Endodermal cell (in vitro differentiated cells): ENCODE measurements around the gene WDR54. TPM values are rescaled to one million over a fixed set of nuclear protein-coding genes. Genes with fewer than 3 reads are reported as not detected.

Source experiments
- DNase-seq: peaks from one replicate; pipeline ENCODE4 v3.0.0-alpha.2; 2017
- H3K27ac ChIP-seq: 2 replicates; pipeline ENCODE4 v1.5.1; 2013; ENCODE audit warnings: mild to moderate bottlenecking, low read depth, low read length, moderate library complexity
- H3K27me3 ChIP-seq: 2 replicates; pipeline ENCODE4 v1.6.1; 2013; ENCODE audit warnings: mild to moderate bottlenecking, low read length, moderate library complexity; ENCODE audit not compliant: insufficient read depth, control insufficient read depth, poor library complexity, severe bottlenecking
- H3K36me3 ChIP-seq: 2 replicates; pipeline ENCODE4 v1.7.0; 2013; ENCODE audit warnings: mild to moderate bottlenecking, low read length, moderate library complexity; ENCODE audit not compliant: control insufficient read depth, insufficient read depth
- H3K4me1 ChIP-seq: one replicate; pipeline ENCODE4 v1.7.0; 2013; ENCODE audit warnings: low read length; ENCODE audit not compliant: control insufficient read depth, insufficient read depth
- H3K4me3 ChIP-seq: 2 replicates; pipeline ENCODE4 v1.5.1; 2013; ENCODE audit warnings: mild to moderate bottlenecking, low read length, moderate library complexity
- H3K9ac ChIP-seq: 2 replicates; pipeline ENCODE4 v1.6.1; 2013; ENCODE audit warnings: mild to moderate bottlenecking, low read length, moderate library complexity; ENCODE audit not compliant: poor library complexity, severe bottlenecking; ENCODE audit errors: extremely low read depth
- H3K9me3 ChIP-seq: 2 replicates; pipeline ENCODE4 v1.6.1; 2013; ENCODE audit warnings: mild to moderate bottlenecking, low read length, moderate library complexity; ENCODE audit not compliant: control insufficient read depth
- H3K27ac Mint-ChIP-seq: 2 replicates; pipeline ENCODE4 v1.8.0; 2020; ENCODE audit warnings: mixed read lengths
- H3K27me3 Mint-ChIP-seq: 2 replicates; pipeline ENCODE4 v1.8.0; 2021; ENCODE audit warnings: mild to moderate bottlenecking, mixed read lengths; ENCODE audit not compliant: insufficient read depth
- H3K36me3 Mint-ChIP-seq: 2 replicates; pipeline ENCODE4 v1.8.0; 2020; ENCODE audit warnings: low read depth, mixed read lengths
- H3K4me1 Mint-ChIP-seq: 2 replicates; pipeline ENCODE4 v1.8.0; 2020; ENCODE audit warnings: mixed read lengths
- H3K4me3 Mint-ChIP-seq: 2 replicates; pipeline ENCODE4 v1.8.0; 2020; ENCODE audit warnings: mild to moderate bottlenecking, moderate library complexity, mixed read lengths
- H3K9me3 Mint-ChIP-seq: 2 replicates; pipeline ENCODE4 v1.8.0; 2020; ENCODE audit warnings: mild to moderate bottlenecking, mixed read lengths
- CTCF ChIP-seq: fragments of 200-600 bp; sonication (generic); conservative IDR thresholded peaks from 2 replicates; pipeline ENCODE4 v1.5.0; 2021; ENCODE audit warnings: antibody characterized with exemption, mild to moderate bottlenecking
- WGBS, 2 experiments: methylation state at CpG; one replicate each; pipeline versions ENCODE4 v1.1.5 to v1.1.7; 2013; ENCODE audit warnings: missing lambda C conversion rate in 2 of 2, mixed read lengths in 1 of 2; ENCODE audit not compliant: insufficient coverage in 1 of 2, insufficient read length in 1 of 2; 5-methylcytosine and 5-hydroxymethylcytosine counted together
- total RNA-seq, 2 donors: library from RNA; stranded (reverse); fragmentation: NEBNext Ultra II Directional in 1 of 2; extraction: Animal tissue kit (Norgen Biotek cat#: 25700) in 1 of 2; gene quantifications; 2 replicates in 1 of 2; 3 replicates in 1 of 2; pipeline ENCODE4 v1.2.1, GENCODE V29; 2021

Gene WDR54
- total RNA-seq, 2 donors from 2014 or later, result 43.1 to 69.4 TPM

- Mint-ChIP-seq H3K9me3 (no peaks in the 10 kb centered on the region), H3K36me3 (no peaks in the 10 kb centered on the region), H3K27me3 (peaks cover 19% of the 10 kb centered on the region), H3K27ac (no peak overlapping the region), H3K4me3 (peak overlapping the region; percentile 4), H3K4me1 (peaks cover 6% of the 10 kb centered on the region)
- TF ChIP-seq CTCF, result no peak
- Histone ChIP-seq H3K9ac (no peak overlapping the region), H3K4me1 (no peaks in the 10 kb centered on the region), H3K36me3 (no peaks in the 10 kb centered on the region), H3K4me3 (no peak overlapping the region), H3K27ac (no peak overlapping the region), H3K9me3 (no peaks in the 10 kb centered on the region), H3K27me3 (peaks cover 8% of the 10 kb centered on the region)
- WGBS, 2 experiments, result 91 to 93% methylated on average over 24 to 34 of the region's 35 CpGs
- peak; percentile 57 for DNase-seq
Measured at GRCh38 chr2:74415762-74416395, 5.7 kb upstream of the WDR54 start.

DNA sequence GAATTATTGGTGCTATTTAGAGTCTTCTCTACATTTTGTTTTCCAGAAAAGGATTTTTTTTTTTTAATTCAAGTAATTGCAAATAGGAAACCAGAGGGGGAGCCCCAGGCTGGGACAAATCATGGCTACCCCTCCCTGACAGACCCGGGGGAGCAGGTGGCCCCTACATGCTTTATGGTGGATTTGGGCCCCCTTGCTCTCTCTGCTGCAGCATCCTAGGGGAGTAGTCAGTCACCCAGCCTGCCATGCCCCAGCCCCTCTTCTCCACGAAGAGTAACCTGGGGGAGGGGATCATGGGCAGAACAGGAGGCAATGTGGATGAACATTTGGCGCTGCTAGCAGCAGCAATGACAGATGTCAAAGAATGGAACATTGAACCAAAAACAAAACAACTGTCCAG, 4.8 kb upstream of the WDR54 start:
- H3K27me3 Mint-ChIP-seq, result peaks cover 21% of the 10 kb centered on the region
- H3K4me1 Mint-ChIP-seq, result peaks cover 10% of the 10 kb centered on the region
- TF ChIP-seq CTCF, result no peak
- no peak overlapping the region for H3K4me3 Mint-ChIP-seq
- H3K27me3 ChIP-seq, result peaks cover 8% of the 10 kb centered on the region
- no peaks in the 10 kb centered on the region for H3K36me3 Mint-ChIP-seq
- 78 to 100% methylated on average over 2 to 3 of the region's 3 CpGs for WGBS, 2 experiments
- H3K9me3 ChIP-seq, result no peaks in the 10 kb centered on the region
- no peak overlapping the region for H3K27ac Mint-ChIP-seq
- no peaks in the 10 kb centered on the region for H3K36me3 ChIP-seq
- no peaks in the 10 kb centered on the region for H3K9me3 Mint-ChIP-seq
- no peak overlapping the region for H3K27ac ChIP-seq
- H3K9ac ChIP-seq, result no peak overlapping the region
- DNase-seq, result no peak
- H3K4me1 ChIP-seq, result no peaks in the 10 kb centered on the region
- H3K4me3 ChIP-seq, result no peak overlapping the region

GRCh38 chr2:74417197-74417596, 4.3 kb upstream of the WDR54 start:
- TF ChIP-seq CTCF, result no peak
- H3K9me3 Mint-ChIP-seq, result no peaks in the 10 kb centered on the region
- Histone ChIP-seq H3K27me3 (peaks cover 8% of the 10 kb centered on the region), H3K4me1 (no peaks in the 10 kb centered on the region), H3K4me3 (no peak overlapping the region), H3K9me3 (no peaks in the 10 kb centered on the region), H3K27ac (no peak overlapping the region), H3K9ac (no peak overlapping the region), H3K36me3 (no peaks in the 10 kb centered on the region)
- H3K4me3 Mint-ChIP-seq, result no peak overlapping the region
- no peaks in the 10 kb centered on the region for H3K36me3 Mint-ChIP-seq
- H3K27me3 Mint-ChIP-seq, result peaks cover 21% of the 10 kb centered on the region
- WGBS, 2 experiments, result 83 to 90% methylated on average over 2 to 3 of the region's 3 CpGs
- no peak for DNase-seq
- peaks cover 10% of the 10 kb centered on the region for H3K4me1 Mint-ChIP-seq
- H3K27ac Mint-ChIP-seq, result no peak overlapping the region
